ENCODE data around the gene ABTB1.
"Not testable (repeated sequence)": the region's sequence is repeated elsewhere in the genome, so short reads cannot be mapped to it uniquely, and the experiment has no call there.

Gene ABTB1

DNA sequence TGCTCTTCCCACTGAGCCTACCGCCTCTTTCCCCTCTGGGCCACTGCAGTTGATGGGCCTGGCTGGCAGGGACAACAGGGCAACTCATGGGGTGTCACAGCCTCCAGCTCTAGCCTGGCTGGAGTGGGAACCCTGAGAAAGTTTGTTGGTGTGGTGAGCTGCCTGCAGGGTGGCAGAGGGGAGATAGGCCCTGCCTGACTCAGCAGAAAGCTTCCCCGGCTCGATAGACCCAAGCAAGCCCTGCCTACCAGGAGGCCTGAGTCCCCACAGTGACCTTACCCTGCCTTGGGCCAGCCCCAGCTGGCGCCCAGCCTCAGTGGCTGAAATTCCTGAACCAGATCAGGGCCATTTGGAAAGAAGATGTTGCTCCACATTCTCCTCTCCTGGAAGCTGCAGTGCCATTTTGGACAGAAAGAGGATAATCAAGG lies 29.4 kb downstream of the ABTB1 start:
- no peak for DNase-seq (ENCODE audit: low read depth)
- H3K4me3 ChIP-seq (ENCODE audit: low read depth, low read length) = no peak overlapping the region
- TF ChIP-seq, protein P1, sequence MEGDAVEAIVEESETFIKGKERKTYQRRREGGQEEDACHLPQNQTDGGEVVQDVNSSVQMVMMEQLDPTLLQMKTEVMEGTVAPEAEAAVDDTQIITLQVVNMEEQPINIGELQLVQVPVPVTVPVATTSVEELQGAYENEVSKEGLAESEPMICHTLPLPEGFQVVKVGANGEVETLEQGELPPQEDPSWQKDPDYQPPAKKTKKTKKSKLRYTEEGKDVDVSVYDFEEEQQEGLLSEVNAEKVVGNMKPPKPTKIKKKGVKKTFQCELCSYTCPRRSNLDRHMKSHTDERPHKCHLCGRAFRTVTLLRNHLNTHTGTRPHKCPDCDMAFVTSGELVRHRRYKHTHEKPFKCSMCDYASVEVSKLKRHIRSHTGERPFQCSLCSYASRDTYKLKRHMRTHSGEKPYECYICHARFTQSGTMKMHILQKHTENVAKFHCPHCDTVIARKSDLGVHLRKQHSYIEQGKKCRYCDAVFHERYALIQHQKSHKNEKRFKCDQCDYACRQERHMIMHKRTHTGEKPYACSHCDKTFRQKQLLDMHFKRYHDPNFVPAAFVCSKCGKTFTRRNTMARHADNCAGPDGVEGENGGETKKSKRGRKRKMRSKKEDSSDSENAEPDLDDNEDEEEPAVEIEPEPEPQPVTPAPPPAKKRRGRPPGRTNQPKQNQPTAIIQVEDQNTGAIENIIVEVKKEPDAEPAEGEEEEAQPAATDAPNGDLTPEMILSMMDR (IDR thresholded peaks at IDR 0.05; ENCODE audit: low read depth, low read length) = no peak
- TF ChIP-seq POLR2A (IDR thresholded peaks at IDR 0.05; ENCODE audit: extremely low read depth, insufficient read length) = no peak
- TF ChIP-seq, protein P2, sequence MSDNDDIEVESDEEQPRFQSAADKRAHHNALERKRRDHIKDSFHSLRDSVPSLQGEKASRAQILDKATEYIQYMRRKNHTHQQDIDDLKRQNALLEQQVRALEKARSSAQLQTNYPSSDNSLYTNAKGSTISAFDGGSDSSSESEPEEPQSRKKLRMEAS (IDR thresholded peaks at IDR 0.05; ENCODE audit: low read depth, low read length) = no peak

GRCh38 chr3:127704840-127705239 lies 32.1 kb downstream of the ABTB1 start:
- not testable (repeated sequence) for H3K4me3 ChIP-seq (ENCODE audit: low read depth, low read length); DNase-seq (ENCODE audit: low read depth)

DNA sequence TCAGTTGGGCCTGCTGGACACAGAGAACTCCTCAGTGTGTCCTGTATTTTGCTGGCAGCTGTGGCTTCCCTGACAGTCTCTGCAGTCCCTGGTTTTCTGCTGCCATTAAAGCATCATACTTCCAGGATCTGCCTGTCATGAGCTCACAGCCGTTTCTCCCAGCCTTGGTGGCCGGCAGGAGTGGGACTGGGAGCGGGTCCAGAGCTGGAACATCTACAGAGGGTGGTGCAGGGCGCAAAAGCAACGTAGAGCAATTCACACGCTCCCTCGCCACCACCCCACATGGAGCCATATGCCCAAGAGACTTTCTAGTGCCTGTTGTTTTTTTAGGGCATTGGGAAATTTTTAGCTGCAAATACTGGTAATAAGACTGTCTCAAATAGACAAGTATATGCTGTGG lies 33.6 kb downstream of the ABTB1 start:
- TF ChIP-seq POLR2A (IDR thresholded peaks at IDR 0.05; ENCODE audit: extremely low read depth, insufficient read length) (no peak), MYC (IDR thresholded peaks at IDR 0.05; ENCODE audit: low read depth, low read length) (no peak)
- TF ChIP-seq, protein P2 (IDR thresholded peaks at IDR 0.05; ENCODE audit: low read depth, low read length) = no peak
- TF ChIP-seq, protein P1 (IDR thresholded peaks at IDR 0.05; ENCODE audit: low read depth, low read length) = no peak
- no peak overlapping the region for H3K4me3 ChIP-seq (ENCODE audit: low read depth, low read length)
- DNase-seq (ENCODE audit: low read depth) = no peak

GRCh38 chr3:127706785-127707351 lies 34.1 kb downstream of the ABTB1 start:
- DNase-seq (ENCODE audit: low read depth) = no peak
- no peak overlapping the region for H3K4me3 ChIP-seq (ENCODE audit: low read depth, low read length)
- TF ChIP-seq MYC (IDR thresholded peaks at IDR 0.05; ENCODE audit: low read depth, low read length) (no peak), POLR2A (IDR thresholded peaks at IDR 0.05; ENCODE audit: extremely low read depth, insufficient read length) (no peak)
- TF ChIP-seq, protein P1 (IDR thresholded peaks at IDR 0.05; ENCODE audit: low read depth, low read length) = no peak
- TF ChIP-seq, protein P2 (IDR thresholded peaks at IDR 0.05; ENCODE audit: low read depth, low read length) = no peak

GRCh38 chr3:127707851-127708411 lies 35.2 kb downstream of the ABTB1 start:
- H3K4me3 ChIP-seq (ENCODE audit: low read depth, low read length) = no peak overlapping the region
- no peak for DNase-seq (ENCODE audit: low read depth)
- TF ChIP-seq, protein P2 (IDR thresholded peaks at IDR 0.05; ENCODE audit: low read depth, low read length) = no peak
- TF ChIP-seq POLR2A (IDR thresholded peaks at IDR 0.05; ENCODE audit: extremely low read depth, insufficient read length) (no peak), MYC (IDR thresholded peaks at IDR 0.05; ENCODE audit: low read depth, low read length) (no peak)
- TF ChIP-seq, protein P1 (IDR thresholded peaks at IDR 0.05; ENCODE audit: low read depth, low read length) = no peak

DNA sequence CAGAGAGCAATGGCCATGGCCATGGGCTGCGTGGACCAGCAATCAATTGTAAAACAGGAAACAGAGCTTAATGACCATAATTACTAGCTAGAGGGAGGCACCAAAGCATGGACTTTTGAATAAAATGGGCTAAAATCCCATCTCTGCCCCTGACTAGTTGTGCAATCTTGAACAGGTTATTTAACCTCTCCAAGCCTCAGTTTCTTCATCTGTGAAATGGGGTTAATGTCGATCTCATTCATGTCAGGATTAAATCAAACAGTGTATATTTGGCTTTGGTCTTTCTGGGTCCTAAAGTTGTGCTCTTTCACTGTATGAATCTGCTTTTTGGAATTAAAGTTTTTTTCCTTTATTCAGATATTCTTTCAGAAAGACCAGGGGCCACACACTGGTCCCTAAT lies 36.1 kb downstream of the ABTB1 start:
- TF ChIP-seq MYC (IDR thresholded peaks at IDR 0.05; ENCODE audit: low read depth, low read length) (no peak), POLR2A (IDR thresholded peaks at IDR 0.05; ENCODE audit: extremely low read depth, insufficient read length) (no peak)
- TF ChIP-seq, protein P1 (IDR thresholded peaks at IDR 0.05; ENCODE audit: low read depth, low read length) = no peak
- TF ChIP-seq, protein P2 (IDR thresholded peaks at IDR 0.05; ENCODE audit: low read depth, low read length) = no peak
- no peak for DNase-seq (ENCODE audit: low read depth)
- H3K4me3 ChIP-seq (ENCODE audit: low read depth, low read length) = no peak overlapping the region
